ENCODE data around the gene MSRB3. TPM values are rescaled to one million over a fixed set of nuclear protein-coding genes. Genes with fewer than 3 reads are reported as not detected.

MSRB3 gene
- total RNA-seq, 1 experiment from 2014 or later = 1.1 TPM

GRCh38 chr12:65300679-65301349 is 22.3 kb downstream of the MSRB3 start:
- Histone ChIP-seq H4K8ac (replicated peaks; ENCODE audit: insufficient read length, low read depth, low read length) (no peak overlapping the region), H3K9me3 (ENCODE audit: control insufficient read depth, low read depth, low read length) (no peaks in the 10 kb centered on the region), H3K56ac (ENCODE audit: insufficient read length, low read depth, low read length) (no peak overlapping the region), H4K5ac (ENCODE audit: insufficient read length, low read depth, low read length) (no peak overlapping the region), H3K79me1 (ENCODE audit: insufficient read depth, low read depth, low read length, poor library complexity, severe bottlenecking) (no peaks in the 10 kb centered on the region), H2BK20ac (ENCODE audit: low read depth, low read length, poor library complexity, severe bottlenecking) (no peak overlapping the region), H3K14ac (ENCODE audit: insufficient read depth, low read length) (no peak overlapping the region), H2BK5ac (ENCODE audit: insufficient read length, low read length) (no peak overlapping the region), H3K79me2 (ENCODE audit: insufficient read depth, low read length) (no peaks in the 10 kb centered on the region), H2BK12ac (ENCODE audit: insufficient read length, low read depth, low read length) (no peak overlapping the region), H2BK15ac (ENCODE audit: low read depth, low read length) (no peak overlapping the region), H4K20me1 (ENCODE audit: control insufficient read depth, insufficient read depth, insufficient read length) (no peaks in the 10 kb centered on the region), H3K27me3 (ENCODE audit: insufficient read depth, low read length) (no peaks in the 10 kb centered on the region), H3K4ac (ENCODE audit: low read depth, low read length) (no peak overlapping the region), H3K23ac (ENCODE audit: insufficient read length, low read depth, low read length) (no peak overlapping the region), H3K27ac (ENCODE audit: insufficient read length, low read depth, low read length) (no peak overlapping the region), H3K4me1 (ENCODE audit: insufficient read depth, low read length) (no peaks in the 10 kb centered on the region), H3K4me2 (ENCODE audit: insufficient read depth, insufficient read length, low read length) (no peak overlapping the region), H3T11ph (ENCODE audit: low read length) (no peak overlapping the region), H2BK120ac (ENCODE audit: low read depth, low read length, poor library complexity, severe bottlenecking) (no peak overlapping the region), H3K18ac (ENCODE audit: insufficient read length, low read depth, low read length) (no peak overlapping the region), H3K23me2 (ENCODE audit: insufficient read length, low read depth, low read length, poor library complexity, severe bottlenecking) (no peaks in the 10 kb centered on the region), H2AK5ac (ENCODE audit: insufficient read length, low read length) (no peak overlapping the region), H4K91ac (ENCODE audit: insufficient read length, low read depth, low read length) (no peak overlapping the region), H2AFZ (ENCODE audit: low read length) (no peak overlapping the region), H3K9ac (ENCODE audit: extremely low read depth, insufficient read length, low read length) (no peak overlapping the region)
- DNase-seq = peak; percentile 55
- peaks cover 1% of the 10 kb centered on the region; the same call in 1 of the 2 replicates for H3K27me3 Mint-ChIP-seq (ENCODE audit: low read depth)
- H3K4me3 Mint-ChIP-seq = no peak overlapping the region
- no peak overlapping the region for H3K27ac Mint-ChIP-seq
- WGBS (ENCODE audit: extremely low coverage, insufficient read length, low lambda C conversion rate) = no CpG with 5 or more reads among the region's 3 CpGs
- peaks cover 6 to 8% of the 10 kb centered on the region in 2 experiments for H3K4me1 Mint-ChIP-seq
- peak; percentile 76 for TF ChIP-seq CTCF (conservative IDR thresholded peaks at IDR 0.05)
- no peaks in the 10 kb centered on the region for H3K36me3 Mint-ChIP-seq (ENCODE audit: insufficient read depth in 1 of 3, low read depth in 3 of 3)
- H3K9me3 Mint-ChIP-seq = no peaks in the 10 kb centered on the region
